Neutrophil (primary cell): Measurements from ENCODE around the gene ZMYND12.

Source experiments
- H3K27ac ChIP-seq: fragments of 200-600 bp; sonication (generic); 2 replicates; pipeline ENCODE4 v1.5.1; 2016; ENCODE audit warnings: mild to moderate bottlenecking, moderate library complexity
- H3K27me3 ChIP-seq: fragments of 200-600 bp; sonication (generic); 2 replicates; pipeline ENCODE4 v1.6.0; 2016; ENCODE audit warnings: mild to moderate bottlenecking
- H3K36me3 ChIP-seq: fragments of 200-600 bp; sonication (generic); 2 replicates; pipeline ENCODE4 v1.5.1; 2017
- H3K4me1 ChIP-seq, 2 experiments: fragments of 200-600 bp in 1 of 2; sonication (generic) in 1 of 2; 1 replicate in 1 of 2; 2 replicates in 1 of 2; pipeline versions ENCODE4 v1.5.1 to v1.6.1; 2013 to 2016; ENCODE audit warnings: low read depth in 1 of 2, low read length in 1 of 2, mild to moderate bottlenecking in 1 of 2, moderate library complexity in 1 of 2; ENCODE audit not compliant: control insufficient read depth in 1 of 2, insufficient read depth in 1 of 2
- H3K4me3 ChIP-seq, 2 experiments: fragments of 200-600 bp in 1 of 2; sonication (generic) in 1 of 2; 1 replicate in 1 of 2; 2 replicates in 1 of 2; pipeline ENCODE4 v1.5.1; 2013 to 2016; ENCODE audit warnings: low read depth in 1 of 2, low read length in 1 of 2, mild to moderate bottlenecking in 1 of 2, moderate library complexity in 1 of 2
- H3K9me3 ChIP-seq: fragments of 200-600 bp; sonication (generic); 2 replicates; pipeline ENCODE4 v1.5.1; 2016
- CTCF ChIP-seq: fragments of 200-600 bp; sonication (generic); IDR thresholded peaks from 2 replicates; pipeline ENCODE4 v1.5.1; 2016; ENCODE audit warnings: antibody characterized with exemption

ZMYND12 gene

GRCh38 chr1:42430286-42431135 is 25.3 kb downstream of the ZMYND12 start:
- Histone ChIP-seq H3K9me3 (no peaks in the 10 kb centered on the region), H3K27me3 (no peaks in the 10 kb centered on the region), H3K36me3 (no peaks in the 10 kb centered on the region), H3K4me1 (no peaks in the 10 kb centered on the region), H3K4me3 (no peak overlapping the region), H3K27ac (no peak overlapping the region)
- TF ChIP-seq CTCF: no peak

- Histone ChIP-seq H3K4me1 (no peaks in the 10 kb centered on the region), H3K27me3 (no peaks in the 10 kb centered on the region), H3K27ac (no peak overlapping the region)
Measured at GRCh38 chr1:42429603-42430002, 26.2 kb downstream of the ZMYND12 start.

GRCh38 chr1:42427240-42427639 is 28.6 kb downstream of the ZMYND12 start:
- H3K4me3 ChIP-seq: no peak overlapping the region
- no peaks in the 10 kb centered on the region for H3K4me1 ChIP-seq
- H3K9me3 ChIP-seq: no peaks in the 10 kb centered on the region
- no peak for TF ChIP-seq CTCF
- no peaks in the 10 kb centered on the region for H3K27me3 ChIP-seq
- H3K27ac ChIP-seq: no peak overlapping the region
- no peaks in the 10 kb centered on the region for H3K36me3 ChIP-seq

More at GRCh38 chr1:42429603-42430002, 26.2 kb downstream of the ZMYND12 start:
- no peak for TF ChIP-seq CTCF
- Histone ChIP-seq H3K9me3 (no peaks in the 10 kb centered on the region), H3K36me3 (no peaks in the 10 kb centered on the region), H3K4me3 (no peak overlapping the region)

- no peak for TF ChIP-seq CTCF
- H3K4me1 ChIP-seq: no peaks in the 10 kb centered on the region
- no peak overlapping the region for H3K27ac ChIP-seq
- H3K9me3 ChIP-seq: no peaks in the 10 kb centered on the region
- no peak overlapping the region for H3K4me3 ChIP-seq
- H3K36me3 ChIP-seq: no peaks in the 10 kb centered on the region
- peaks cover 4% of the 10 kb centered on the region for H3K27me3 ChIP-seq
Measured at GRCh38 chr1:42424201-42424600, 31.6 kb downstream of the ZMYND12 start.

GRCh38 chr1:42423681-42424080 is 32.1 kb downstream of the ZMYND12 start:
- Histone ChIP-seq H3K27ac (no peak overlapping the region), H3K9me3 (no peaks in the 10 kb centered on the region), H3K4me3 (no peak overlapping the region), H3K27me3 (peaks cover 4% of the 10 kb centered on the region), H3K36me3 (no peaks in the 10 kb centered on the region), H3K4me1 (no peaks in the 10 kb centered on the region)
- no peak for TF ChIP-seq CTCF
